ENCODE results near the gene RANBP3.
"Not testable (repeated sequence)": the region's sequence is repeated elsewhere in the genome, so short reads cannot be mapped to it uniquely, and the experiment has no call there.

RANBP3 gene

GRCh38 chr19:5889288-5889971 is 88.5 kb downstream of the RANBP3 start:
- no peak overlapping the region for H3K4me3 ChIP-seq (replicated peaks; ENCODE audit: low read depth, low read length)
- TF ChIP-seq CTCF (IDR thresholded peaks at IDR 0.05; ENCODE audit: low read depth, low read length, missing control alignments) = no peak
- no peak for DNase-seq (ENCODE audit: extremely low read depth, low read depth)

- not testable (repeated sequence) for DNase-seq (ENCODE audit: extremely low read depth, low read depth); H3K4me3 ChIP-seq (replicated peaks; ENCODE audit: low read depth, low read length)
These were observed 93.7 kb downstream of the RANBP3 start for GRCh38 chr19:5884065-5884811.

GRCh38 chr19:5883157-5883873 is 94.6 kb downstream of the RANBP3 start:
- DNase-seq (ENCODE audit: extremely low read depth, low read depth); H3K4me3 ChIP-seq (replicated peaks; ENCODE audit: low read depth, low read length): not testable (repeated sequence)

GRCh38 chr19:5882421-5882968 is 95.4 kb downstream of the RANBP3 start:
- no peak for TF ChIP-seq CTCF (IDR thresholded peaks at IDR 0.05; ENCODE audit: low read depth, low read length, missing control alignments)
- DNase-seq (ENCODE audit: extremely low read depth, low read depth) = no peak
- no peak overlapping the region for H3K4me3 ChIP-seq (replicated peaks; ENCODE audit: low read depth, low read length)

GRCh38 chr19:5881543-5882299 is 96.2 kb downstream of the RANBP3 start:
- TF ChIP-seq CTCF (IDR thresholded peaks at IDR 0.05; ENCODE audit: low read depth, low read length, missing control alignments) = no peak
- H3K4me3 ChIP-seq (replicated peaks; ENCODE audit: low read depth, low read length) = no peak overlapping the region
- DNase-seq (ENCODE audit: extremely low read depth, low read depth) = no peak

GRCh38 chr19:5880604-5881078 is 97.3 kb downstream of the RANBP3 start:
- H3K4me3 ChIP-seq (replicated peaks; ENCODE audit: low read depth, low read length) = no peak overlapping the region
- no peak for TF ChIP-seq CTCF (IDR thresholded peaks at IDR 0.05; ENCODE audit: low read depth, low read length, missing control alignments)
- no peak for DNase-seq (ENCODE audit: extremely low read depth, low read depth)

GRCh38 chr19:5880196-5880595 is 97.7 kb downstream of the RANBP3 start:
- no peak for TF ChIP-seq CTCF (IDR thresholded peaks at IDR 0.05; ENCODE audit: low read depth, low read length, missing control alignments)
- H3K4me3 ChIP-seq (replicated peaks; ENCODE audit: low read depth, low read length) = no peak overlapping the region
- no peak for DNase-seq (ENCODE audit: extremely low read depth, low read depth)
